Activated CD8-positive, alpha-beta T cell treated with anti-CD3 and anti-CD28 coated beads for 36 hours (primary cell): ENCODE measurements around the gene KAZN. TPM values are rescaled to one million over a fixed set of nuclear protein-coding genes. Genes with fewer than 3 reads are reported as not detected.
"Not testable (repeated sequence)": the region's sequence is repeated elsewhere in the genome, so short reads cannot be mapped to it uniquely, and the experiment has no call there.

Experiments
- ATAC-seq: fragments of 200-7000 bp; cut with Tn5 transposase; one replicate; pipeline ENCODE4 v1.10.0; 2021; ENCODE audit warnings: mild to moderate bottlenecking, moderate library complexity
- CTCF ChIA-PET: fragments of 350-600 bp; sonication (Branson Sonifier 250); formaldehyde crosslinking; loops from one replicate; lab custom pipeline; 2021; ENCODE audit warnings: antibody characterized with exemption; lab: Charles Lee
- POLR2A ChIA-PET: fragments of 350-600 bp; sonication (Branson Sonifier 250); formaldehyde crosslinking; loops from one replicate; lab custom pipeline; 2021; ENCODE audit warnings: antibody characterized with exemption; lab: Charles Lee
- DNase-seq: peaks from one replicate; pipeline ENCODE4 v3.0.0-alpha.2; 2020
- H3K27ac Mint-ChIP-seq: one replicate; pipeline ENCODE4 v1.8.0; 2021; ENCODE audit warnings: mild to moderate bottlenecking, mixed read lengths
- H3K27me3 Mint-ChIP-seq: one replicate; pipeline ENCODE4 v1.8.0; 2021; ENCODE audit warnings: mixed read lengths
- H3K36me3 Mint-ChIP-seq: one replicate; pipeline ENCODE4 v1.8.0; 2021; ENCODE audit warnings: low read depth, mixed read lengths
- H3K4me1 Mint-ChIP-seq: one replicate; pipeline ENCODE4 v1.8.0; 2021; ENCODE audit warnings: low read depth, mixed read lengths
- H3K4me3 Mint-ChIP-seq: one replicate; pipeline ENCODE4 v1.8.0; 2021; ENCODE audit warnings: mild to moderate bottlenecking, moderate library complexity, mixed read lengths
- H3K9me3 Mint-ChIP-seq: one replicate; pipeline ENCODE4 v1.8.0; 2021; ENCODE audit warnings: mixed read lengths
- intact Hi-C: fragments of 100-400 bp; cut with micrococcal nuclease; formaldehyde crosslinking; loops from one replicate; pipeline ENCODE4 v1.10.0; 2022
- total RNA-seq, 2 experiments: library from RNA; stranded (reverse); gene quantifications; one replicate each; pipeline ENCODE4 v1.2.3, GENCODE V29; 2021
- TF ChIP-seq, protein P1 (sequence below): fragments of 200-600 bp; IDR thresholded peaks from one replicate; pipeline ENCODE4 v1.8.0; 2022; ENCODE audit warnings: antibody characterized with exemption, mild to moderate bottlenecking

KAZN gene
- total RNA-seq, 2 experiments from 2014 or later = 1.7 to 1.9 TPM

DNA sequence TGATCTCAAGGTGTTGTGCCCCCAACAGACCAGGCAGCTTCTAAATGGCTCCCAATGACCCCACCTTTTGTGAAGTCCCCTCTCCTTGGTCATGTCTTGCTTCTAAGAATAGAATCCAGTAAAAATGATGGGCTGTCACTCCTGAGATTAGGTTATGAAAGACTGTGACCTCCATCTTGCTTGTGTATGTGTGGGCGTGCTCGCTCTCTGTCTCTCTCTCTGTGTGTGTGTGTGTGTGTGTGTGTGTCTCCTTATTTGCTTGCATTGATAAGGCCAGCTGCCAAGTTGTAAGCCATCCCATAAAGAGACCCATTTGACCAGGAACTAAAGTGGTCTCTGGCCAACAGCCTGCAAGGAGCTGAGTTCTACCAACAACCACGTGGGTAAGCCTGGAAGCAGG lies 532.1 kb downstream of the KAZN start:
- POLR2A ChIA-PET = interaction anchor here (0.8 to 1.4 kb wide), 2 partner anchors 26 to 142 kb away, joined by 3 to 4 read pairs; no protein-coding TSS in a partner anchor
- CTCF ChIA-PET = interaction anchor here (1.2 to 7.7 kb wide), 5 partner anchors 10 to 173 kb away, joined by 3 to 118 read pairs (median 18); partner anchors contain the start of gene TMEM51

GRCh38 chr1:15132965-15133364 lies 534.5 kb downstream of the KAZN start:
- no peak overlapping the region for H3K4me3 Mint-ChIP-seq

More for the DNA sequence above, 532.1 kb downstream of the KAZN start:
- intact Hi-C loops = no loop called here
- TF ChIP-seq, protein P1, sequence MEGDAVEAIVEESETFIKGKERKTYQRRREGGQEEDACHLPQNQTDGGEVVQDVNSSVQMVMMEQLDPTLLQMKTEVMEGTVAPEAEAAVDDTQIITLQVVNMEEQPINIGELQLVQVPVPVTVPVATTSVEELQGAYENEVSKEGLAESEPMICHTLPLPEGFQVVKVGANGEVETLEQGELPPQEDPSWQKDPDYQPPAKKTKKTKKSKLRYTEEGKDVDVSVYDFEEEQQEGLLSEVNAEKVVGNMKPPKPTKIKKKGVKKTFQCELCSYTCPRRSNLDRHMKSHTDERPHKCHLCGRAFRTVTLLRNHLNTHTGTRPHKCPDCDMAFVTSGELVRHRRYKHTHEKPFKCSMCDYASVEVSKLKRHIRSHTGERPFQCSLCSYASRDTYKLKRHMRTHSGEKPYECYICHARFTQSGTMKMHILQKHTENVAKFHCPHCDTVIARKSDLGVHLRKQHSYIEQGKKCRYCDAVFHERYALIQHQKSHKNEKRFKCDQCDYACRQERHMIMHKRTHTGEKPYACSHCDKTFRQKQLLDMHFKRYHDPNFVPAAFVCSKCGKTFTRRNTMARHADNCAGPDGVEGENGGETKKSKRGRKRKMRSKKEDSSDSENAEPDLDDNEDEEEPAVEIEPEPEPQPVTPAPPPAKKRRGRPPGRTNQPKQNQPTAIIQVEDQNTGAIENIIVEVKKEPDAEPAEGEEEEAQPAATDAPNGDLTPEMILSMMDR = no peak
- DNase-seq (no peak), ATAC-seq (no peak)
- H3K27me3 Mint-ChIP-seq = peaks cover 16% of the 10 kb centered on the region
- H3K4me3 Mint-ChIP-seq = no peak overlapping the region
- H3K27ac Mint-ChIP-seq = no peak overlapping the region
- no peaks in the 10 kb centered on the region for H3K36me3 Mint-ChIP-seq
- no peaks in the 10 kb centered on the region for H3K4me1 Mint-ChIP-seq
- no peaks in the 10 kb centered on the region for H3K9me3 Mint-ChIP-seq

GRCh38 chr1:15134285-15134684 lies 535.8 kb downstream of the KAZN start:
- no peak overlapping the region for H3K27ac Mint-ChIP-seq
- no peaks in the 10 kb centered on the region for H3K4me1 Mint-ChIP-seq
- H3K9me3 Mint-ChIP-seq = no peaks in the 10 kb centered on the region
- intact Hi-C loops = no loop called here
- POLR2A ChIA-PET = interaction anchor here (0.6 kb wide), 1 partner anchor 9 kb away, joined by 3 read pairs; no protein-coding TSS in a partner anchor
- DNase-seq (no peak), ATAC-seq (no peak)
- H3K27me3 Mint-ChIP-seq = peaks cover 37% of the 10 kb centered on the region
- TF ChIP-seq, protein P1 = no peak
- H3K4me3 Mint-ChIP-seq = no peak overlapping the region
- CTCF ChIA-PET = interaction anchor here (1.2 kb wide), 1 partner anchor 138 kb away, joined by 3 read pairs; no protein-coding TSS in a partner anchor
- no peaks in the 10 kb centered on the region for H3K36me3 Mint-ChIP-seq

More at GRCh38 chr1:15132965-15133364, 534.5 kb downstream of the KAZN start:
- ChIA-PET CTCF (interaction anchor here (1.2 to 7.7 kb wide), 2 partner anchors 139 kb away, joined by 3 to 118 read pairs; no protein-coding TSS in a partner anchor), POLR2A (interaction anchor here (0.5 kb wide), 1 partner anchor 80 kb away, joined by 3 read pairs; no protein-coding TSS in a partner anchor)
- Mint-ChIP-seq H3K36me3 (no peaks in the 10 kb centered on the region), H3K27me3 (peaks cover 32% of the 10 kb centered on the region), H3K4me1 (no peaks in the 10 kb centered on the region), H3K9me3 (no peaks in the 10 kb centered on the region), H3K27ac (no peak overlapping the region)
- TF ChIP-seq, protein P1 = no peak
- DNase-seq (no peak), ATAC-seq (no peak)
- intact Hi-C loops = no loop called here

GRCh38 chr1:15135604-15136003 lies 537.1 kb downstream of the KAZN start:
- H3K27ac Mint-ChIP-seq, H3K9me3 Mint-ChIP-seq, H3K4me1 Mint-ChIP-seq, H3K4me3 Mint-ChIP-seq, POLR2A ChIA-PET, ATAC-seq, H3K36me3 Mint-ChIP-seq, DNase-seq, intact Hi-C loops: not testable (repeated sequence)
- CTCF ChIA-PET = interaction anchor here (2.3 kb wide), 1 partner anchor 169 kb away, joined by 8 read pairs; no protein-coding TSS in a partner anchor
- peaks cover 41% of the 10 kb centered on the region for H3K27me3 Mint-ChIP-seq

- POLR2A ChIA-PET = interaction anchor here (1.5 kb wide), 1 partner anchor 9 kb away, joined by 3 read pairs; no protein-coding TSS in a partner anchor
- H3K36me3 Mint-ChIP-seq = no peaks in the 10 kb centered on the region
- peaks cover 5% of the 10 kb centered on the region for H3K4me1 Mint-ChIP-seq
- no peaks in the 10 kb centered on the region for H3K9me3 Mint-ChIP-seq
- H3K27me3 Mint-ChIP-seq = peaks cover 58% of the 10 kb centered on the region
- intact Hi-C loops = no loop called here
- no peak overlapping the region for H3K4me3 Mint-ChIP-seq
- TF ChIP-seq, protein P1 = no peak
- H3K27ac Mint-ChIP-seq = no peak overlapping the region
- CTCF ChIA-PET = interaction anchor here (1.3 to 2.3 kb wide), 4 partner anchors 10 to 166 kb away, joined by 3 to 9 read pairs (median 7); no protein-coding TSS in a partner anchor
- no peak for DNase-seq
- ATAC-seq = no peak
Measured at GRCh38 chr1:15137809-15138208, 539.3 kb downstream of the KAZN start.
